Measurements from ENCODE around the gene ADCK2. TPM values are rescaled to one million over a fixed set of nuclear protein-coding genes. Genes with fewer than 3 reads are reported as not detected.

ADCK2 gene
- polyA plus RNA-seq, 1 of the 3 experiments (the other 2 are of a cell fraction): 19.0 TPM

- CTCF ChIA-PET: interaction anchor here (0.7 to 4.5 kb wide), 28 partner anchors 9 to 975 kb away, joined by 3 to 45 read pairs (median 6); partner anchors contain the start of genes BRAF, MRPS33 and NDUFB2
Observed at GRCh38 chr7:140674899-140675701, 2.4 kb downstream of the ADCK2 start.

GRCh38 chr7:140675726-140676125 lies 3.0 kb downstream of the ADCK2 start:
- Histone ChIP-seq H3K79me2 (ENCODE audit: insufficient read depth) (no peaks in the 10 kb centered on the region), H3K9ac (no peak overlapping the region), H3F3A (replicated peaks; ENCODE audit: insufficient read depth) (no peaks in the 10 kb centered on the region), H3K9me2 (no peaks in the 10 kb centered on the region), H3K4me1 (ENCODE audit: control insufficient read depth in 1 of 2, insufficient read depth in 2 of 2, low read depth in 1 of 2, low read length in 1 of 2) (peaks cover 7 to 20% of the 10 kb centered on the region in 2 experiments; a peak in 2 of 4 replicates), H3K4me2 (peak overlapping the region; percentile 9; the same call in 1 of the 2 replicates), H2AFZ (ENCODE audit: low read depth) (no peak overlapping the region), H3K27me3 (ENCODE audit: insufficient read depth) (no peaks in the 10 kb centered on the region), H4K20me1 (ENCODE audit: insufficient read depth) (no peaks in the 10 kb centered on the region), H3K36me3 (replicated peaks in 1 of 2; ENCODE audit: control insufficient read depth in 1 of 2, insufficient read depth in 2 of 2, low read length in 1 of 2) (peaks cover 0 to 6% of the 10 kb centered on the region in 2 experiments), H3K4me3 (ENCODE audit: low read depth in 2 of 2, low read length in 1 of 2) (no peak overlapping the region), H3K9me3 (no peaks in the 10 kb centered on the region), H3K27ac (ENCODE audit: low read depth in 2 of 2, low read length in 1 of 2) (no peak overlapping the region)
- no peak for DNase-seq
- TF ChIP-seq POLR2AphosphoS5 (IDR thresholded peaks at IDR 0.05; ENCODE audit: low read depth, low read length): no peak
- TF ChIP-seq PBX3 (IDR thresholded peaks at IDR 0.05): no peak
- no peak for TF ChIP-seq EZH2phosphoT487 (IDR thresholded peaks at IDR 0.05; ENCODE audit: borderline replicate concordance, low read depth)
- TF ChIP-seq RXRA (IDR thresholded peaks at IDR 0.05; ENCODE audit: borderline replicate concordance, low read depth): no peak
- no peak for TF ChIP-seq FOSL2 (IDR thresholded peaks at IDR 0.05; ENCODE audit: borderline replicate concordance, low read depth)
- TF ChIP-seq GATA2 (CRISPR knock-in tag; IDR thresholded peaks at IDR 0.05): no peak
- no peak for TF ChIP-seq MAX (IDR thresholded peaks at IDR 0.05; ENCODE audit: low read depth)
- no peak for TF ChIP-seq USF1 (IDR thresholded peaks at IDR 0.05; ENCODE audit: borderline replicate concordance, low read depth)
- no peak for TF ChIP-seq TCF12 (IDR thresholded peaks at IDR 0.05)
- 90% methylated on average over 4 of the region's 4 CpGs for WGBS (ENCODE audit: low lambda C conversion rate)
- ChIA-PET CTCF (interaction anchor here (0.7 to 4.5 kb wide), 25 partner anchors 9 to 974 kb away, joined by 3 to 45 read pairs (median 6); partner anchors contain the start of genes BRAF, MRPS33 and NDUFB2), POLR2A (interaction anchor here (1.2 kb wide), 1 partner anchor 339 kb away, joined by 5 read pairs; the partner anchor contains the start of gene MRPS33)

More at GRCh38 chr7:140674899-140675701, 2.4 kb downstream of the ADCK2 start:
- WGBS (ENCODE audit: low lambda C conversion rate): 80% methylated on average over 8 of the region's 8 CpGs
- Histone ChIP-seq H2AFZ (ENCODE audit: low read depth) (0 out of 2 replicates have a peak overlapping the region, but pooled peaks have one; percentile 20), H3K9ac (no peak overlapping the region), H3K27ac (ENCODE audit: low read depth in 2 of 2, low read length in 1 of 2) (no peak overlapping the region), H3K27me3 (ENCODE audit: insufficient read depth) (no peaks in the 10 kb centered on the region), H3F3A (replicated peaks; ENCODE audit: insufficient read depth) (no peaks in the 10 kb centered on the region), H4K20me1 (ENCODE audit: insufficient read depth) (no peaks in the 10 kb centered on the region), H3K36me3 (replicated peaks in 1 of 2; ENCODE audit: control insufficient read depth in 1 of 2, insufficient read depth in 2 of 2, low read length in 1 of 2) (peaks cover 0 to 4% of the 10 kb centered on the region in 2 experiments), H3K9me2 (no peaks in the 10 kb centered on the region), H3K4me3 (ENCODE audit: low read depth in 2 of 2, low read length in 1 of 2) (peak overlapping the region in 1 of 2 experiments; percentile 15; a peak in 1 of 4 replicates), H3K4me2 (peak overlapping the region; percentile 12; the same call in 1 of the 2 replicates), H3K79me2 (ENCODE audit: insufficient read depth) (no peaks in the 10 kb centered on the region), H3K9me3 (no peaks in the 10 kb centered on the region), H3K4me1 (ENCODE audit: control insufficient read depth in 1 of 2, insufficient read depth in 2 of 2, low read depth in 1 of 2, low read length in 1 of 2) (peaks cover 7 to 20% of the 10 kb centered on the region in 2 experiments; a peak in 2 of 4 replicates)
- DNase-seq: peak; percentile 79
- TF ChIP-seq SIN3A (IDR thresholded peaks at IDR 0.05; ENCODE audit: borderline replicate concordance, low read depth, low read length): no peak
- TF ChIP-seq SMC3 (IDR thresholded peaks at IDR 0.05; ENCODE audit: low read depth, low read length): peak; percentile 66
- no peak for TF ChIP-seq USF2 (IDR thresholded peaks at IDR 0.05; ENCODE audit: borderline replicate concordance, low read depth, low read length)
- TF ChIP-seq CTCF (IDR thresholded peaks at IDR 0.05): peak; percentile 59
- peak; percentile 82 for TF ChIP-seq RAD21 (IDR thresholded peaks at IDR 0.05; ENCODE audit: low read length)
- POLR2A ChIA-PET: interaction anchor here (0.7 to 1.2 kb wide), 2 partner anchors 21 to 340 kb away, joined by 4 to 5 read pairs; partner anchors contain the start of genes MRPS33 and NDUFB2

Data from SK-N-SH (cell line).